SK-N-SH (cell line): ENCODE data around the gene MSX1.

Source experiments
- CTCF ChIP-seq: fragments of 200-600 bp; sonication (generic); IDR thresholded peaks from 2 replicates; pipeline ENCODE4 v1.6.1; 2017; ENCODE audit warnings: antibody characterized with exemption, mild to moderate bottlenecking, moderate library complexity
- EZH2phosphoT487 ChIP-seq: fragments of 200-600 bp; sonication (generic); IDR thresholded peaks from 2 replicates; pipeline ENCODE4 v1.6.1; 2017; ENCODE audit warnings: low read depth, mixed run types, mild to moderate bottlenecking, antibody characterized with exemption, moderate library complexity, borderline replicate concordance
- FOXM1 ChIP-seq: IDR thresholded peaks from 2 replicates; pipeline ENCODE4 v1.4.0; 2012; ENCODE audit warnings: low read depth, mild to moderate bottlenecking
- GABPA ChIP-seq: IDR thresholded peaks from 2 replicates; pipeline ENCODE4 v1.4.0; 2012; ENCODE audit warnings: low read depth, mild to moderate bottlenecking
- MXI1 ChIP-seq: IDR thresholded peaks from 2 replicates; pipeline ENCODE4 v1.6.1; 2012; ENCODE audit warnings: mild to moderate bottlenecking, low read depth, low read length, improper control_type of control experiment
- NRF1 ChIP-seq: IDR thresholded peaks from 2 replicates; pipeline ENCODE4 v1.6.1; 2012; ENCODE audit warnings: low read depth, mild to moderate bottlenecking, low read length
- PBX3 ChIP-seq: IDR thresholded peaks from 2 replicates; pipeline ENCODE4; 2012
- RAD21 ChIP-seq: IDR thresholded peaks from 2 replicates; pipeline ENCODE4 v1.6.1; 2012; ENCODE audit warnings: mild to moderate bottlenecking, low read length
- SMC3 ChIP-seq: IDR thresholded peaks from 2 replicates; pipeline ENCODE4 v1.6.1; 2012; ENCODE audit warnings: low read depth, low read length, improper control_type of control experiment
- TAF1 ChIP-seq: IDR thresholded peaks from 2 replicates; pipeline ENCODE4 v1.6.1; 2012; ENCODE audit warnings: low read depth, mild to moderate bottlenecking, low read length, moderate library complexity, borderline replicate concordance
- TCF12 ChIP-seq: IDR thresholded peaks from 2 replicates; pipeline ENCODE4 v1.4.0; 2012
- YY1 ChIP-seq: IDR thresholded peaks from 2 replicates; pipeline ENCODE4 v1.4.0; 2012; ENCODE audit warnings: low read depth, mild to moderate bottlenecking

GRCh38 chr4:4866124-4866865 is 6.8 kb downstream of the MSX1 start:
- TF ChIP-seq TAF1 = no peak
- TF ChIP-seq MXI1 = no peak
- TF ChIP-seq CTCF = no peak
- TF ChIP-seq NRF1 = no peak
- TF ChIP-seq SMC3 = no peak
- peak; percentile 64 for TF ChIP-seq GABPA
- no peak for TF ChIP-seq FOXM1
- TF ChIP-seq YY1 = no peak
- TF ChIP-seq PBX3 = no peak
- no peak for TF ChIP-seq RAD21
- no peak for TF ChIP-seq TCF12
- no peak for TF ChIP-seq EZH2phosphoT487
